SK-N-SH (cell line): ENCODE results near the gene PPARGC1A.

Experiments used
- CTCF ChIP-seq: fragments of 200-600 bp; sonication (generic); IDR thresholded peaks from 2 replicates; pipeline ENCODE4 v1.6.1; 2017; ENCODE audit warnings: antibody characterized with exemption, mild to moderate bottlenecking, moderate library complexity
- ELF1 ChIP-seq: IDR thresholded peaks from 2 replicates; pipeline ENCODE4 v1.4.0; 2012
- FOSL2 ChIP-seq: IDR thresholded peaks from 2 replicates; pipeline ENCODE4 v1.4.0; 2012; ENCODE audit warnings: low read depth, mild to moderate bottlenecking, moderate library complexity, borderline replicate concordance
- NRF1 ChIP-seq: IDR thresholded peaks from 2 replicates; pipeline ENCODE4 v1.6.1; 2012; ENCODE audit warnings: low read depth, mild to moderate bottlenecking, low read length
- TAF1 ChIP-seq: IDR thresholded peaks from 2 replicates; pipeline ENCODE4 v1.6.1; 2012; ENCODE audit warnings: low read depth, mild to moderate bottlenecking, low read length, moderate library complexity, borderline replicate concordance
- USF2 ChIP-seq: fragments of 150-350 bp; IDR thresholded peaks from 2 replicates; pipeline ENCODE4 v1.6.1; 2017; ENCODE audit warnings: antibody characterized with exemption, low read length, low read depth, borderline replicate concordance

- TF ChIP-seq USF2 (no peak), NRF1 (no peak), FOSL2 (no peak), CTCF (no peak), TAF1 (no peak), ELF1 (no peak)
Measured at GRCh38 chr4:23887989-23888388, 1.9 kb downstream of the PPARGC1A start.
